ENCODE results near the gene TMEM132C. TPM values are rescaled to one million over a fixed set of nuclear protein-coding genes. Genes with fewer than 3 reads are reported as not detected.

TMEM132C gene
- total RNA-seq, 1 donor from 2014 or later = not detected

DNA sequence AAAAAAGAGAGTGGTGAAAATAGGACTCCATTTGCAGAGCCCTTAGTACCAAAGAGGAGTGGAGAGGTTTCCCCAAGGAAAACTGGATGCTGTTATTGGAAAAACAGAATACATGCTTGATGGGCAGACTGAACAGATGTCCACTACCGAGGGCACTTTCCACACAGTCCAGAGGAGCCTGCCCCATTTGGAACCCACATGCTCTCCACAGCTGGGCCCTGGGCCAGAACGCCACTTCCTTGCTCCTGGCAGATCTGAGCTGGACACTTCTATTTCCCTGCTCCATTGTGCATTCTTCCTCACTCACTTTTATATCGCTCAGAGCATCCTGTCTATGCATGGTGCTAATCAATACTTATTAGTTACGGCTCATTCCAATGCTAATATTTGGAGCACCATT, 306.9 kb downstream of the TMEM132C start:
- H3K4me3 ChIP-seq (ENCODE audit: low read depth, low read length) = no peak overlapping the region
- no peak for TF ChIP-seq CTCF (conservative IDR thresholded peaks at IDR 0.05; ENCODE audit: low read depth, low read length)
- no peak for DNase-seq (ENCODE audit: low read depth)

DNA sequence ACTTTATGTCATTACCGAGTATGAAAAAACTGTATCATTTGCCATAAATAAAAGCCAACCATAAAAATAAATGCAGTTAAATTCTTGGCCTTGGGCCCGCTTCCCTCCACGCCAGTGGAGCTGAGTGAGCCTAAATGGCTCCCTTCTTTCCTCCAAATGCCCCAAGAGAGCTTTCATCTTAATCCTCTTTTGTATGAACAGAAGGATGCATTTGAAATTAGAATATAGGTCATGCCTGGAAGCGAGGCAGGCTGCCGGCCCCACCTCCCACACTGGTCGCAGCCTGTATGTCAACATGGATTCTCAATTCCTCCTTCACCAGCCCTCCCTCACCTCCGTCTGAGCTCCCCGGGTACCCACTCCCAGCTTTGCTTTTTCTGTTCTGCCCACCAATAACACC, 311.1 kb downstream of the TMEM132C start:
- no peak for DNase-seq (ENCODE audit: low read depth)
- no peak overlapping the region for H3K4me3 ChIP-seq (ENCODE audit: low read depth, low read length)
- no peak for TF ChIP-seq CTCF (conservative IDR thresholded peaks at IDR 0.05; ENCODE audit: low read depth, low read length)

- no peak for TF ChIP-seq CTCF (conservative IDR thresholded peaks at IDR 0.05; ENCODE audit: low read depth, low read length)
- no peak for DNase-seq (ENCODE audit: low read depth)
These were observed 314.4 kb downstream of the TMEM132C start for GRCh38 chr12:128581321-128581761.

GRCh38 chr12:128583453-128583852, 316.5 kb downstream of the TMEM132C start:
- no peak overlapping the region for H3K4me3 ChIP-seq (ENCODE audit: low read depth, low read length)
- TF ChIP-seq CTCF (conservative IDR thresholded peaks at IDR 0.05; ENCODE audit: low read depth, low read length) = no peak
- DNase-seq (ENCODE audit: low read depth) = no peak

More at GRCh38 chr12:128581321-128581761, 314.4 kb downstream of the TMEM132C start:
- H3K4me3 ChIP-seq (ENCODE audit: low read depth, low read length) = no peak overlapping the region

DNA sequence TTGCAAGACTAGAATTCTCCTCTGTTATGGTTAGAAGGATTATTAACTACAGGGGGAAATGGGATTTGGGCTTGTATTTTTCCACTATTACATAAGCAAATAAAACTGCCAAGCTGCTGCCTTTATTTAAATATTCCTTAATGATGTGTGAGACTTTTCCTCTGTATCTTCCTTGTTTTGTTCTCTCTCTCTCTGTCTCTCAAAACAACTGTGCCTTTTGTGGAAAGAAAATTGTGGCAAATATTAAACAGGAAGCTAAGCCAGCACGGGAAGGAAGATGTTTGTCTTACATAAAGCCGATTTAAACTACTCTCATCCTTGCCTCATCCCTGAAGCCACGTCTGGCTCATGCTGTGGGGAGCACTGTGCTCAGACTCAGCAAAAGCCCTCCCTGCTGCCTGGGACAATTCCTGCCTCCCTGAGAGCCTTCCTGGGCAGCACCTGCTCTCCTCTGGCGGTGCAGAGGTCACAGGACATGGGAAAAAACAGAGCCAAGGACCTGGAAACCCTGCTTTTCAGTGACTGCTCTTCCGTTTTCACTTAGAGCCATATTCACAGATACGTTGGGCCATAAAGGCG, 319.6 kb downstream of the TMEM132C start:
- no peak for DNase-seq (ENCODE audit: low read depth)
- no peak overlapping the region for H3K4me3 ChIP-seq (ENCODE audit: low read depth, low read length)
- no peak for TF ChIP-seq CTCF (conservative IDR thresholded peaks at IDR 0.05; ENCODE audit: low read depth, low read length)

GRCh38 chr12:128587918-128588317, 320.9 kb downstream of the TMEM132C start:
- no peak for DNase-seq (ENCODE audit: low read depth)
- TF ChIP-seq CTCF (conservative IDR thresholded peaks at IDR 0.05; ENCODE audit: low read depth, low read length) = no peak
- H3K4me3 ChIP-seq (ENCODE audit: low read depth, low read length) = no peak overlapping the region

DNA sequence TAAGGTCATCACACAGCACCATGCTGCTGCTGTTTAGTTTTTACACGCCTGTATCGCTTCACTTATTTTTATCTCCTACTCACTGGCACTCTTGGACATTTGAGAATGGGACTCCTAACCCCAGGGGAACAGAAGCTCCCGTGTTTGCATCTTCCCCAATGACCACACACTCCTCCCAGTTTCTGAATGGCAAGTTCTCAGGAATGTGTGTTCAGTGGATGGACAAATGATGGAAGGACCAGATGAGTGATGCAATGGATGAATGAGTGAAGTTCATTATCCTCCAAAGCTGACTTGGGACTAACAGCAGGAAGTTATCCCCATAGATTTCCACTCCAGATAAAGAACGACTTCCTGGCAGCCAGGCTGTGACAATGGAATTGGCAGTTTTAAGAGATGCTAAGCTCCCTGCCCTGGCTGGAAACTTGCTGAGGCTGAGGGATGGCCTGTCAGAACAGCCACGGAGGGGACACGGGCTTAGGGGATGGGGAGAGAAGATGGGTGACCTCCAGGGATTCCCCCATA, 325.3 kb downstream of the TMEM132C start:
- TF ChIP-seq CTCF (conservative IDR thresholded peaks at IDR 0.05; ENCODE audit: low read depth, low read length) = no peak
- no peak for DNase-seq (ENCODE audit: low read depth)

More for the DNA sequence above, 325.3 kb downstream of the TMEM132C start:
- no peak overlapping the region for H3K4me3 ChIP-seq (ENCODE audit: low read depth, low read length)

Data from epithelial cell of proximal tubule (primary cell).